ENCODE results near the gene FSHR.

FSHR gene, protein sequence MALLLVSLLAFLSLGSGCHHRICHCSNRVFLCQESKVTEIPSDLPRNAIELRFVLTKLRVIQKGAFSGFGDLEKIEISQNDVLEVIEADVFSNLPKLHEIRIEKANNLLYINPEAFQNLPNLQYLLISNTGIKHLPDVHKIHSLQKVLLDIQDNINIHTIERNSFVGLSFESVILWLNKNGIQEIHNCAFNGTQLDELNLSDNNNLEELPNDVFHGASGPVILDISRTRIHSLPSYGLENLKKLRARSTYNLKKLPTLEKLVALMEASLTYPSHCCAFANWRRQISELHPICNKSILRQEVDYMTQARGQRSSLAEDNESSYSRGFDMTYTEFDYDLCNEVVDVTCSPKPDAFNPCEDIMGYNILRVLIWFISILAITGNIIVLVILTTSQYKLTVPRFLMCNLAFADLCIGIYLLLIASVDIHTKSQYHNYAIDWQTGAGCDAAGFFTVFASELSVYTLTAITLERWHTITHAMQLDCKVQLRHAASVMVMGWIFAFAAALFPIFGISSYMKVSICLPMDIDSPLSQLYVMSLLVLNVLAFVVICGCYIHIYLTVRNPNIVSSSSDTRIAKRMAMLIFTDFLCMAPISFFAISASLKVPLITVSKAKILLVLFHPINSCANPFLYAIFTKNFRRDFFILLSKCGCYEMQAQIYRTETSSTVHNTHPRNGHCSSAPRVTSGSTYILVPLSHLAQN

GRCh38 chr2:49154140-49154539 is at the start of gene FSHR:
FSHR (minus strand) TSS chr2:49154515; CDS start chr2:49154417, 98 bp downstream.
- no peak for DNase-seq

DNA sequence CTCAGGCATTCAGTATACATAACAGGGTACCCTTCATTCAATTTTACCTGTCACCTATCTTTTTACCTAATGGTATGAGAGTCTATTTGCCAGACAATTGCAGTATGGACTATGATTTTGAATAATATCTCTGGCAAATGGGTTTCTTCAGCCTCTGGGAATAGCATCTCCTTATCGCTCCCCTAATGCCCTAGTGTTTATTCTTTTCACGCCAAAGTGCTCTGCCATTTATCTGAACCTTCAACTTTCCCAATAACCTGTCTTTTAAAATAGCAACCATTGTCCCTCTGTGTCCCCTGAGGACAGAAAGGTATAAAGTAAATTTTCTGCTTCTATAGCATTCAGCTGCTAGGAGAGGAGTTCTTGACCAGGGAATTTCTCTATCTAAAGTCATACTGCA is 45.0 kb upstream of the FSHR start:
- DNase-seq = no peak

DNA sequence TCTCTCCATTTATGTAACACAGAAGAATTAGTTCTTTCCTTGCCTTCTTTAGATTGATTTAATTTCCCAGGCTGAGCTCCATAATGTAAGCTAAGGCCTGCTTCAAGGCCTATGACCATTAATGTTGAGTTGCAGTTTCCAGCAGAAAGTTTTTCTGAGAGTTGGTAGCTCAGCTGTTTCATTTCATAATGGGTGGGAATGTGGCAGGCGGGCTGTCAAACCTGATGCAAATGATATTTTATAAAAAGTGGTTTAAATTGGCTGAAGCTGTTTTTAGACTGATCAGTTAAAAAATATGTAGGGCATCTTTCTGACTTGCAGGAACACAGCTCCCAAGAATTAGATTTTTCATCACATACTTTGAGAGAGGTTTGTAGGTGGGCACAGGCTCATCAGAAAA is 40.4 kb upstream of the FSHR start:
- no peak for DNase-seq

GRCh38 chr2:49192036-49192435 is 37.7 kb upstream of the FSHR start:
- no peak for DNase-seq

- DNase-seq = no peak
Measured at GRCh38 chr2:49189512-49190225, 35.4 kb upstream of the FSHR start.

DNA sequence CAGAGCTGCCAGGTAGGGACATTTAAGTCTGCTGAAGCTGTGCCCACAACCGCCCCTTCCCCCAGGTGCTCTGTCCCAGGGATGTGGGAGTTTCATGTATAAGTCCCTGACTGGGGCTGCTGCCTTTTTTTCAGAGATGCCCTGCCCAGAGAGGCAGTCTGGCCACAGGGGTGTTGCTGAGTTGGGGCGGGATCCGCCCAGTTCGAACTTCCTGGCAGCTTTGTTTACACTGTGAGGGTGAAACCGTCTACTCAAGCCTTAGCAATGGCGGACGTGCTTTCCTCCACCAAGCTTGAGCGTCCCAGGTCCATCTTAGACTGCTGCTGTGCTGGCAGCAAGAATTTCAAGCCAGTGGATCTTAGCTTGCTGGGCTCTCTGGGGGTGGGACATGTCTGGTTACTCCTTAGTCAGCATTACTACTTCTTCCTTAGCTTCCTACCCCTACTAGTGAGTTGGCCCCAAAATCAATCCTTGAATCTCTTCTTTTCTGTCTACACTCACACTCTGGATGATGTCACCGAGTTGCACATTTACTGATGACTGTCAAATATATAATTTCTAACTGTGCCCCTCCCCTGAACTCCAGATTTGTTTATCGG is 31.8 kb upstream of the FSHR start:
- no peak for DNase-seq

DNA sequence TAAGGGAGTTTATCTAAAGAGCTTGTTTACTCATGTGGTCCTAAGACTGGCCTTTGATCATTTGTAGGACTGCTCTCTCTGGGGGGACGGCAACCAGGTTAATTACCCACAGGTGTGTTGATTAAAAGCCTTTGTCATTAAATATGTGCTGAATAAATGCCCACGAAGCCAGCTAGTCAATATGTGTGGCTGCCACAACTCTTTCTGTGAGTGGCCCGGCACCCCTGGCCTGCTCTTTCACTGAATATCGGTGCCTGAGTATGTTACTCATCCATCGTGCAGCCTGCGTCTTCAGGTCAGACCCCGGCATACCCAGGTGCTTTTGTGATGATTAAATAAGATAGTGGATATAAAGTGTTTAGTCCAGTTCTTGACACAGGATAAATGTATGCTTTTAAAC is 24.3 kb upstream of the FSHR start:
- DNase-seq = no peak

DNA sequence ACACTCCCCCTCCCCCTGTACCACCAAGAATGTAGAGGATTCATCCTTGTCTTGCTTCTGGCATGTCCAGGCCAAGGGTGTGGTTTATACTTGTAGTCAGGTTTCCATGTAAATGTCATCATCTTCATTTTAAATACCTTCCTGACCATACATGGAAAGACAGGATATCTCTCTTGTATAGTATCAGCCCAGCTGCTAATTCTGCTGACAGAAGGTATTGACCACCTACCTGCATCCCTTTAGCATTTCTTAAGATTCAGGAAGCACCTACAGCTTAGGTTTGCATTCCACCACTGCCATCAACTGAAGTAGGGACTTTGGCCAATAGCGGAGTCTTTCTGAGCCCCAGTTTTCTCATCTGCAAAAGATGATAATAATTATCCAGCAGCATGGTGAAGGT is 22.9 kb upstream of the FSHR start:
- DNase-seq = no peak

GRCh38 chr2:49175831-49176230 is 21.5 kb upstream of the FSHR start:
- no peak for DNase-seq

DNA sequence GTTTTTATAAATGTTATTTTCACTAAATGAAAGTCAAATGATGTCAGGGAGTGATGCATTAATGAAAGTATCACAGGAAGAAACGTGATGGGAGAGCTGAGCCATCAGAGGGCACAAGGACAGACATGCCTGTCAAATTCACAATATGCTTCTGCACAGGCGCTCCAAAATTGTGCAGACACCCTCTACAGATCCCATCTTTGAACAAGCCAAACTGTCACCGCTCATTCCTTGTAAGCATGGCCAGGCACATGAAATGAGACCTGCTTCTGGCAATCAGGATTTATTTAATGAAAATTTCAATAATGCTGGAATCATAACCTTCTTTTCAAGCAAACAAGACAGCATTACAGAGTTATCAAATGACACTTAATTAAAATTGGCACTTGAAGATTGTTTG is 20.4 kb upstream of the FSHR start:
- no peak for DNase-seq

GRCh38 chr2:49167131-49167530 is 12.8 kb upstream of the FSHR start:
- no peak for DNase-seq

DNA sequence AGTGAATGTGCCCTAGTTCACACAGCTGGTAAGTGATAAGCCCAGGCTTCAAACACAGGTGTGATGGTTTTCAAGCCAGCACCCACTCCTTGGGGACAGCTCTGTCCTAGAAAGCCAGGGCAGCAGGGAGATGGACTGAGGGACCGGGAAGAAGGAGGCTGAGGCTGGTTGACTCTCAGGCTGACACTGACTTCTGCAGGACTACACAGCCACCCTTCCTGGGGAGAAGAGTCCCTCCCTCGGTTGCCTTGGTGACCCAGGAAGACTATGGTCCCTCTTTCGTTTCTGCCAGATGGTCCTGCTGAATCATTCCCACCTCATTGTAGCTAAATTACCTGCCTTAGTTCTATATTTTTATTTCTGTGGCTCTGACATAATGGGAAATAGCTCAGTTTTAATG is 11.3 kb upstream of the FSHR start:
- no peak for DNase-seq

GRCh38 chr2:49164729-49165128 is 10.4 kb upstream of the FSHR start:
- DNase-seq = no peak

DNA sequence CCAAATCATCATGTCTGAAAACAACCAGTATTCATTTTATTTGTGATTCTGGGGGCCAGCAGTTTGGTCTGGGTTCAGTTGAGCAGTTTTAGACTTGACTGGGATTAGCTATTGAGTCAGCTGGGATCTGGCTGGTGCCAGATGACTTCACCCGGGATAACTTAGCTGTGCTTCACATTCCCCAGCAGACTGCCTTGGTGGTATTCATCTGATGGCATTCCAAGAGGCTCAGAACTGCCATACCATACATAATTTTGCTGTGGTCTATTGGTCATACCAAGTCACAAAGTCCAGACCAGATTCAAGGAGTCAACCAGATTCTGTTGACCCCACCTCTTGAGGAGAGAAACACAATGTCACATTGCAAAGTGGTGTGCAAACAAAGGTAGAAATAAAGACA is 7.8 kb upstream of the FSHR start:
- no peak for DNase-seq

DNA sequence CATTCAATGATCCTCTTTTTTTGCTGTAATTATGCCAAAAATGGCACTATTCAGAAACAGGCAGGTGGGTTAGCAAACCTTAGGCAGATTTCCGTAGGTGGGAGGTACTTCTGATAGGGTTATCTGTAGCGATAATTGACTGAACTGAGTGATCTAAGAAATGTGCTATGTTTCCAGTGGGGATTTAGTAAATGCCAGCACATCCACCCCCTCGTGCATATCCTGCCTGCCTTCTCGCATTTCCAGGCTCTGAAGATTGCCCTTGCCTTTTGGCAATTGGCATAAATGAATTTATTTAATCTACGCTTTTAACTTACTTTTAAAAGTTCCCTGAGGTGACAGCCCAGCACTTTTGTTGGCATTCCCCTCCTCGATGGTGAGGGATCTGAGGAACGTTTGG is 576 bp upstream of the FSHR start:
- no peak for DNase-seq

GRCh38 chr2:49153252-49153651 is 1.1 kb downstream of the FSHR start:
- DNase-seq = no peak

DNA sequence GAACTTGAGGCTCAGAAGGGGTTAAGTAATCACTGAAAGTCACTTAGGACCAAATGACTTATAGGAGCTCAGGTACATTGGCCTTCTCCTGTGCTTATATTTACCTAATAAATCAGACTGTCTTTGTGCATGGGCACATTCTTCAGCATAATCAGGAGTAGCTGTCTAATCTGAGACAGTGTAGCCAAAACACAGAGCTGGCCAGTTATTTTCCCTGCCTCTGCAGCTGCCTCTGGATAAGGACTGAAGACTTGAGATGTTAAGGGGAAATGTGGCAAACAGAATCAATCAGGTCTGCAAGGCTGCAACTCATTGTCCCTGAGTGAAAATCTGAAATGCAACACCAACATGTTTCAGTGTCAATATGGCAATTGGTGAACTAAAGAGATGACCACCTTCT is 1.5 kb downstream of the FSHR start:
- DNase-seq = no peak

DNA sequence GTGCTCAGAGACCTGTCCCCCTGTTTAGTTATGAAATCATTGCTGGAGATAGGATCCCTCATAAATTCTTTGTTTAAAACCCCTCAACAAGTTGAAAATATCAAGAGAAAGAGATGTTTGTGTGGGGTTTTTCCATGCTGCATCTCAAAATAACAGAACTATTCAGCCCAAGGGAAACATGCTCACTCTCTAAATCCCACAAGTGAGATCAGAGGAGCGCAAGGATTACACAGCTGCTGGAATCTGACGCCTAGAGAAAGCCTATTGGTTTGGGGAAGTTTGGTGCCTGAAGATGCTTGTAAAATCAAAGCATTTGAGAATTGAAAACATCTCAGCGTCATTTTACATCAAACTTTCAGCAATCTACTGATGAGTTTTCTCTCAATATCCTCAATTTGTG is 7.9 kb downstream of the FSHR start:
- DNase-seq = no peak

- no peak for DNase-seq
Measured at GRCh38 chr2:49131801-49132200, 22.5 kb downstream of the FSHR start.

DNA sequence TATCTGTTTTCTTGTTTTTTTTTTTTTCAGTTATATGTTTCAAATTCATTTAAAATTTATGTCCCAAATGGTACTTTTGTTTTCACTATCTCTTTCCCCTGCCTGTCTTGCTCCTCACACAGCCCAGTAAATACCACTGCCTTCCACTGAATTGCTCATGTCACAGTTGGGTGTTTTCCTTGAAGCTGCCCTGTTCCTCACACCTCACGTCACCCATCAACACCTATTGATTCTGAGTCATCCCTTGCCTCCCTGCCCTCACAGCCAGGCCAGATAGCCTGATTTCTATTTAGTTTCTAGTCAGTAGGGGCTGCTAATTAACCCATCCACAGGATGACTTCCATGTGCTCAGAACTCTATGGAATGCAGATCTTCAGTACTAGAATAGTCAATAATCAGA is 25.3 kb downstream of the FSHR start:
- DNase-seq = no peak

DNA sequence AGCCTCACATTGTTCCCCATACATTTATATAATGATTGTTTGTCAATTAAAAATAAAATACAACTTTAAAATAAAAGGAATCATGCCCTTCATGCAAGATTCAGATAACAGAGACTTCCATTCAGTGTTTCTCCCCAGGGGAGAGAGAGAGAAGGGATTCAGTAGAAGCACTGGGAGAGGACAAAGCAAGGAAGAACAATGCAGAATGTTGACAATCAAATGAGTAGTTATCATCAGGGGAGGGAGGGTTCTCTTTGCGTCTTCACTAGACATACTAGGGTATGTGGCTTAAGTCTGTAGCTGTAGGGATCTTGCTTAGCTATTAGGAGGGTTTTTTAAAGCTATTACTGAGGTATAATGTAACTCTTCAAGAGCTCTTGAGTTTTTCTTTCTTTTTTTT is 30.7 kb downstream of the FSHR start:
- no peak for DNase-seq

GRCh38 chr2:49122107-49122506 is 32.2 kb downstream of the FSHR start:
- no peak for DNase-seq

DNA sequence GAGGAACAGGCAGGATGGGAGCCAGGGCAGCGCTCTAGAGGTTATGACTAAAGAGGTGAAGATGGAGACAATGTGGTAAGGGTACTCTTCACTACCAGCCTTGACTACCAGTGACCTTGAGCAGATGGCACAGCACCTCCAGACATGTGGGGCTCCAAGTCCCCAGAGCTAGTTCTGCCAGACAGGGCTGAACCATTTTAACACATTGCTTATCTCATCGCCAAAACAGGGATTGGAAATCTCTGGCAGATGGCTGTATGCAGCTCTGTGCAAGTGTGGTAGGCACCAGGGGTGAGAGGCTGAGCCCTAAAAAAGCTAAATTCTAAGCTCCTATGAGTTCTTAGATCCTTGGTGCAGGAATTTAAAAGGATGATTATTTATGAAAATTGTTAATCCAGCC is 41.3 kb downstream of the FSHR start:
- DNase-seq = no peak

DNA sequence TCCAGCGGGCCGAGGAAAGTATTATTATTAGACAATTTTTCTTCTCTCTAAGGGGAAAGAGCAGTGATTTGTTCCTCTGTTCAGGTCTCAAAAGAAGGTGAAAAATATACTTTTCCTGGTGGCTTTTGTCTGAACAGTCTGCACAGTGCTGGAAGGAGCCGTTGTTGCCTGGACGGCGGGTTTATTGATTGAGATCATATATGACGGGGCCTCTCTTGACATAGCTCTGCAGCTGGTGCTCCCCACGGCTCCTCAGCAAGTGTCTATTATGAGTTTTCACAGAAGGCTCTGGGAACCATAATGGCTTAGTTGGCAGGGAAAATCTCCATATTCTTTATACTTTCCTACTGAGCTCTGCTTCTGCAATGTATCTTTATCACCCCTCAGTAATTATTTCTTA is 42.9 kb downstream of the FSHR start:
- DNase-seq = no peak

Data from suppressor macrophage treated with lipopolysaccharide for 4 hours (primary cell).